HG03039 (cell line): ENCODE measurements around the gene ZNF439.
"Not testable (repeated sequence)": the region's sequence is repeated elsewhere in the genome, so short reads cannot be mapped to it uniquely, and the experiment has no call there.

Experiments used
- ATAC-seq: cut with Tn5 transposase; IDR thresholded peaks from one replicate; pipeline ENCODE4 v1.9.1; 2021; ENCODE audit warnings: mild to moderate bottlenecking, moderate library complexity; ENCODE audit not compliant: unreplicated experiment

ZNF439 gene

DNA sequence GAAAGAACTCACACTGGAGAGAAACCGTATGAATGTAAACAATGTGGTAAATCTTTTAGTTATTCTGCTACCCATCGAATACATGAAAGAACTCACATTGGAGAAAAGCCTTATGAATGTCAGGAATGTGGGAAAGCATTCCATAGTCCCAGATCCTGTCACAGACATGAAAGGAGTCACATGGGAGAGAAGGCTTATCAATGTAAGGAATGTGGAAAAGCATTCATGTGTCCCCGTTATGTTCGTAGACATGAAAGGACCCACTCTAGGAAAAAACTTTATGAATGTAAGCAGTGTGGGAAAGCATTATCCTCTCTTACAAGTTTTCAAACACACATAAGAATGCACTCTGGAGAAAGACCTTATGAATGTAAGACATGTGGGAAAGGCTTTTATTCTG is 19.2 kb downstream of the ZNF439 start:
- not testable (repeated sequence) for ATAC-seq

DNA sequence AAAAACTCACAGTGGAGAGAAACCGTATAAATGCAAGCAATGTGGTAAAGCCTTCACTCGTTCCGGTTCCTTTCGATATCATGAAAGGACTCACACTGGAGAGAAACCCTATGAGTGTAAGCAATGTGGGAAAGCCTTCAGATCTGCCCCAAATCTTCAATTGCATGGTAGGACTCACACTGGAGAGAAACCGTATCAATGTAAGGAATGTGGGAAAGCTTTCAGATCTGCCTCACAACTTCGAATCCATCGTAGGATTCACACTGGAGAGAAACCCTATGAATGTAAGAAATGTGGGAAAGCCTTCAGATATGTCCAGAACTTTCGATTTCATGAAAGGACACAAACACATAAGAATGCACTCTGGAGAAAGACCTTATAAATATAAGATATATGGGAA is 19.7 kb downstream of the ZNF439 start:
- no peak for ATAC-seq

DNA sequence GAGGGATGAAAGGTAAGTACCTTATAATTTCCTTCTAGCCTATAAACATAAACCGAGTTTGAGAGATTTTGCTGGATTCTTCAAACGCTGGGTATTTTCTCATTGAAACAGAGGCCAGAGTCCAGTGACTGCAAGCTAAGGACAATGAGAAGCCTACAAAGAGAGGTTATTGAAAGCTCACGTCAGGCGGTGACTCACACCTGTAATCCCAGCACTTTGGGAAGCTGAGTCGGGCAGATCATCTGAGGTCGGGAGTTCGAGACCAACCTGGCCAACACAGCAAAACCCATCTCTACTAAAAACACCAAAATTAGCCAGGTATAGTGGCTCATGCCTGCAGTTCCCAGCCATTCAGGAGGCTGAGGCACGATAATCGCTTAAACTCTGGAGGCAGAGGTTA is 24.1 kb downstream of the ZNF439 start:
- ATAC-seq: no peak

DNA sequence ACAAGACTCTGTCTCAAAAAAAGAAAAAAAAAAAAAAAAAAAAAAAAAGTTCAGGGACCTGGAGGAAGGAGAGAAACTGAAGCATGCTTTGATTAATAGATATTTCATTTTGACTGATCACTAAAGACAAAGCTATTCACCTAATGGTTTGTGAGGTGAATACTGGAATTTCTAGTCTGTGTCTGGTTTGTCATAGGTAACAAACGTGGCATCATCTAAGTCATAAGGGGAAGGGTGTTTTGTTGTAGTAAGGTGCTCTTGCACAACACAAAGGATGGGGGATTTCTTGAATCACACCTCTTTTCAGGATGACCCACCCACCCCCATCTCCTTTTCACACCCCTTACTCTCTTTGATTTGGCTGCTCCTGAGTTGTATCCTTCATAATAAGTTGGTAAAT is 25.2 kb downstream of the ZNF439 start:
- no peak for ATAC-seq

DNA sequence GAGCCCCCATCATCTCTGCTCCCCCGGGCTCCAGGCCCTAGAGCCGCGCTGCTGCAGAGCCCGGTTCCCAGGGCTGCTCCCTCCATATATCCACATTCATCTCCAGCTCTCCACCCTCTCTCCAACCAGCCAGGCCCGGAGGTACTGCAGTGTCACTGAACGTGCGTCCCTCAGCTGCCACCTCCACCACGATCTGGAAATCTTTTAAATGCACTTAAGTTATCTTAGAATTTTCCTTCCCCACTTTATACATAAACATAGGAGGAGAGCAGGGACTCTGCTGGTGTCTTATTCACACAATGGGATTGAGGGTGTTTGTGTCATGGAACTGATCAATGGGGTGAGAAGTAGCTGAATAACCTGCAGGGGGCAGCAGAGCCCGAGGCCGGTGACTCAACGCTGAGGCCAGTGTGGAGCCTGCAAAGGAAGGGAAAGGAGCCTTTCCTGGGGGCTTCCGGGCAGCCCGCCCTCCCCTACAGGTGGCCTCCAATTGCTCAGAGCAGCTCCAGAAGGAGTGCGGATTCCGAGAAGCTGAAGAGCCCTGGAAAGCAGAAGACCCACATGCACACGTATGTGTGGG is 31.3 kb downstream of the ZNF439 start:
- not testable (repeated sequence) for ATAC-seq

DNA sequence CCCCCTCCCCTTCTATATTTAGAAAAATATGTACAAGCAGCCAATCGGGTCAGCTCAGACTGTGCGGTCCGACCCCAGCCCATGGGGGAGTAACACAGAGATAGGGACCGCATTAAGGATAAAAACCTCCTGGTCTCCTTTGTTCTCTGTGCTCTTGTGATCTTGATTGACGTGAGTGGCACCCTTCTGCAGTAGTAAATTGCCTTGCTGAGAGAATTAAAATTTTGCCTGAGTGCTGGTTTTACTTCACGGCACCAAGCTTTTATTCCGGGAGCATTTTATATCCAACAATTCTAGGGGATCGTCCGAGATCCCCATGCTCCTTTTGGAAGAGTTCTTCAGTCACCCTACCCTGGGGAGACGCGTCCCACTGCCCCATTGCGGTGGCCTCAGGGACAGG is 32.1 kb downstream of the ZNF439 start:
- ATAC-seq: no peak

DNA sequence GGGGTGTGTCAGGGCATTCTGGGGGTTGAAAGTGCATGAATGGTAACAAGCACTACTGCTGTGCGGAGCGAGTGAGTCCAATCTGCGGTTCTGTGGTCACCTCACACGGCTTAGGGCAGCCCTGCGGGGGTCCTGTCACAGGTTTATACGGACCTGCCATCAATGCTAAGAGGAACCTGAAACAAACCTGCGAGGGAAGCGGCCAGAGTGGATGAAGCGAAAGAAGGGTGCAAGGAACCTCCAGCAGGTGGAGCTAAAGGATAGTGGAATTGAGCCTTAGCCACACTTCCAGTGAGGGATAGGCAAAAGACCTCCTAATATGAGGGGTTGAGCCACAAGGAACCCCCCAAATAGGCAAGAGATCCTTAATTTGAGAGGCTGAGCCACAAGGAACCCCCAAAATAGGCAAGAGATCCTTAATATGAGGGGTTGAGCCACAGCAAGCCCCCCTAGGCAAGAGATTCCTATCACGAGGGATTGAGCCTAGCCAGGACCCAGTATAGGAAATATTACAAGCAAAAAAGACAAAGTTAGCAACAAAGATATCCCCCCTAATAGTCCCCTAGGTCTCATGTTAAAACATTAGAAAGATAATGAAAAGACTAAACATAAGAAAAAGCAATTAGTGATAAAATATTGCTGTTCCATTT is 32.8 kb downstream of the ZNF439 start:
- no peak for ATAC-seq

DNA sequence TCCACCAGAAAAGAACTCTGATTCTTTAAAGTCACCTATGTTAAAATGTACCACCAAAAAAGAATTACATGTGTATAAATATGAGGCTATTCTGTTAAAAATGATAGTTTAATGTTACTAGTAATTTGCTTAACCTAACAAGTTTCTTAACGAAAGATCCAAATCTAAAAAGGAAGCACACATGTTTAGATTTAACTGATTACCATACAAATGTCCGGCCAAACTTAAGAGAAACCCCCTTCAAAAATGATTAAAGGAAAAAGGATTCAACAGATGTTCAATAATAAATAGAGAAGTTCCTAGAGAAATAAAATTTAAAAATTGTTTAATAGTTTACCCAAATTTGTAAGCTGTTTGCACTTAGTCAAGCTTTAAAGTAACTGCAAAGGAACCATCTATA is 34.1 kb downstream of the ZNF439 start:
- ATAC-seq: no peak

DNA sequence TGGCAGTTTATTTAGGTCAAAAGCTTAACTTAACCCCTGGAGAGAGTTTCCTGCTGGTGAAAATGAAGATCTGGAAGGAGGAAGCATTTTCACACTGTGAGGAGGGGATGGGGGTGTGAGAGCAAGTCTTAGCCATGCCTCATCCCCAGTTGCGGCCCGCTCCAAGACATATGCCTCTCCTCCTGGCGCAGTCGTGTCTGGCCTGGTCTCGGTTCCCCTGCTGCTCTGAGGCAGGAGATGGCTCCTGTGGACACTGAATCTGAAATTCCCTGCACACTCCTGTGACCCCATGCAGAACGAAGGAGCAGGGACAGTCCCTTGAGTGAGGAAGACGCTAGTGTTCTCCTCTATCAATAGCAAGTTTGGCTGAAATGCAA is 38.7 kb downstream of the ZNF439 start:
- ATAC-seq: no peak

DNA sequence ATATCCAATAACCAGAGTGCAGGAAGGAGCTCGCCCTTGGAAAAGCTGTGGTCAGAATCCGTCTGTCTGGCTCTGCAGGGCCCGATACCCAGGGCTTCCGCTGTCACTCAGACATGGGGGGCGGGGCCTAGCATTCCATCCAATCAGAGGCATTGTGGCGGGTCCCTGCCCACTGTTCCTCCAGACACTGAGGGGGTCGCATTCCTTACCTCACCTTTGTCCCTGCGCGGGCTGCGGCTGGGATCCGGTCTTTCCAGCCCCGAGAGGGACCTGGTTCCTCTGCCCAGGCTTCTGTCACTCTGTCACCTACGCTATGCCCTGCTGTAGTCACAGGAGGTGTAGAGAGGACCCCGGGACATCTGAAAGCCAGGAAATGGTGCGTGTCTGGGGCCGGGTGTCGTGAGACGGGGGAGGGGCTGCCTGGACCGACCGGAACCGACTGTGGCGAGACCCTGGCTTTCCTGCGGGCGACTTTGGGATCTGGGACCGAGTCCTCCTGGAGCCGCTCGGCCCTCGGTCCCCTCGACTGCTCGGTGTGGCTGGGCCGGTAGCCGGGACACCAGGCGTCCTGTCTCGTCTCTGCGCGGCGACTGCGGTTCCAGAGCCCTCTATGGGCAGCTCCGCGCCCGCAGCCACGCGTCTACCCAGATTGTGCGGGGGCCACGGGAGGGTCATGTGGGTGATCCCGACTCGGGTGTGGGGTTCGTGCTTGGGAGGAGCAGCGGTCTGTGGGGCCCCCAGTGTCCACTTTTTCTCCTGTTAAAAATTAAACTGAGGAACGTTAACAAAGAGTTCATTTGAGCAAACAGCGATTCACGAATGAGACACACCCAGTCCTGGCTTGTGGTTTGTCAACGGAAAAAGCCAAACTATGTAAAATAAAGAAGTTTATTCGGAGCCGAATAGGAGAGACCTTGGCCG is 39.3 kb downstream of the ZNF439 start, which contains the start of gene ZNF69:
ZNF69 (plus strand) TSS at position 172 of the 921 bp plus-strand sequence; CDS start at position 314, 142 bp downstream.
- no peak for ATAC-seq

DNA sequence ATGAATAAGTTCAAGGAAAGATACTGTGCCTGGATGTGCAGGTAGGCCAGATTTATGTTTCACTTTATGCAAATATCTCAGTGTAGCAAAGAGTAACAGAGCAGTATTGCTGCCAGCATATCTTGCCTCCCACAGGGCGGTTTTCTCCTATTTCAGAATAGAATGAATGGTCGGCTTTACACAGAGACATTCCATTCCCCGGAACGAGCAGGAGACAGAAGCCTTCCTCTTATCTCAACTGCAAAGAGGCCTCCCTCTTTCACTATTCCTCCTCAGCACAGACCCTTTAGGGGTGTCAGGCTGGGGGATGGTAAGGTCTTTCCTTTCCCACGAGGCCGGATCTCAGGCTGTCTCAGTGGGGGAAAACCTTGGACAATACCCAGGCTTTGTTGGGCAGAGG is 41.4 kb downstream of the ZNF439 start:
- ATAC-seq: not testable (repeated sequence)

DNA sequence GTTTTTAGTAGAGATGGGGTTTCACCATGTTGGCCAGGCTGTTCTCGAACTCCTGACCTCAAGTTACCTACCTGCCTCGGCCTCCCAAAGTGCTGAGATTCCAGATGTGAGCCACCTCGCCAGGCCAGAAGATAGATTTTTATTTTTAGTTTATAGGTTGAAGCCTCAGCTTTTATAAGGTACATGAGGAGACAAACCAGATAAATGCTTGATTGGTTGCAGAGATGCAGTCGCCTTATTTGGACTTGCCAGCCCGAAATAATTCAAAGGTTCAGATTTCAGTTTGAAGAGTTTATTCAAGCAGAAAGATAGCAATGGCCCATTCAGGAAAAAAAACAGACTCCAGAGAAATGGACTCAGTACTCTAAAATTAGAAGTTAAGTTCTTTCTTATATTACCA is 42.1 kb downstream of the ZNF439 start:
- ATAC-seq: no peak

DNA sequence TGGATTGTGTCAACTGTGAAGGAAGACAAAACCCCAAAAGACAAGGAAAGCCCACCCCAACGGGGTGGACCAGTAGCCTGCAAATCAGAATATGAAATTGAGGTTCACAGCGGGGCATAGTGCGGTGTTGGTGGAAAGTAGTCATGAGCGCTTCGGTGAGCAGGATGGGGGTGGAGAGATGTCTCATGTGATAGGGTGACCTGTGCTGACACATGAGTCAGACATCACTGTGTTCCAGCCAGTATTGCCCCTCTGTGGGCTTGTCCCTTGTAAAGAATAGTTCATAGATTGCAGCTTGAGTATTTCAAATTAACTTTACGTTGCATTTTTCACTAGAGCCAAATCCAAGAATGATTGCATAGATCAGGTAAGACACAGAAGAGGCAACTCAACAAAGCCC is 46.3 kb downstream of the ZNF439 start:
- no peak for ATAC-seq

DNA sequence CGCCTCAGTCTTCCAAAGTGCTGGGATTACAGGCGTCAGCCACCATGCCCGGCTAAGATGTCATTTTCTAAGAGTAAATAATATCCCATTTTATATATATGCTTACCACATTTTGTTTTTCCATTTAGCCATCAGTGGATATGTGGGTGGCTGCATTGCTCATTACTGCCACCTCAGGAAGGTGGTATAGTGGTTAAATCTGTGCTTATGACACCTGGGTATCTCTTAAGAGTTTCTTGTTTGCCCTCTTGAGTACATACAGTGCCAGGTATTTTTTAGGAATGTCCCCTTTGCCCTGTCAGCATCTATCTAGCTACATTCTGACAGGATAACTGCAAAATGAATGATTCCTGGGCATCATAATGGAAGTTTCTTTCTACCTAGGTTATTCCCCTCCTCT is 53.7 kb downstream of the ZNF439 start:
- ATAC-seq: no peak

DNA sequence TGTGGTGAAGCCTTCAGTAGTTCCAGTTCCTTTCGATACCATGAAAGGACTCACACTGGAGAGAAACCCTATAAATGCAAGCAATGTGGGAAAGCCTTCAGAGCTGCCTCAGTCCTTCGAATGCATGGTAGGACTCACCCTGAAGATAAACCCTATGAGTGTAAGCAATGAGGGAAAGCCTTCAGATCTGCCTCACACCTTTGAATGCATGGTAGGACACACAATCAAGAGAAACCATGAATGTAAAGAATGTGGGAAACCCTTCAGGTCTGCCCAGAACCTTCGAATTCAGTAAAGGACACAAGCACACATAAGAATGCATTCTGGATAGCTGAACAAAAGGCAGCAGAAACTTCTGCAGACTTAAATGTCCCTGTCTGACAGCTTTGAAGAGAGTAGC is 57.4 kb downstream of the ZNF439 start:
- ATAC-seq: no peak

DNA sequence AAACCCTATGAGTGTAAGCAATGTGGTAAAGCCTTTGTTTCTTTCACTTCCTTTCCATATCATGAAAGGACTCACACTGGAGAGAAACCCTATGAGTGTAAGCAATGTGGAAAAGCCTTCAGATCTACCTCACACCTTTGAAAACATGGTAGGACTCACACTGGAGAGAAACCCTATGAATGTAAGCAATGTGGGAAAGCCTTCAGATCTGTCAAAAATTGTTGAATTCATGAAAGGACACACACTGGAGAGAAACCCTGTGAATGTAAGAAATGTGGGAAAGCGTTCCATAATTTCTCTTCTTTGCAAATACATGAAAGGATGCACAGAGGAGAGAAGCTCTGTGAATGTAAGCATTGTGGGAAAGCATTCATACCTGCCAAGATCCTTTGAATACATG is 63.4 kb downstream of the ZNF439 start:
- not testable (repeated sequence) for ATAC-seq

DNA sequence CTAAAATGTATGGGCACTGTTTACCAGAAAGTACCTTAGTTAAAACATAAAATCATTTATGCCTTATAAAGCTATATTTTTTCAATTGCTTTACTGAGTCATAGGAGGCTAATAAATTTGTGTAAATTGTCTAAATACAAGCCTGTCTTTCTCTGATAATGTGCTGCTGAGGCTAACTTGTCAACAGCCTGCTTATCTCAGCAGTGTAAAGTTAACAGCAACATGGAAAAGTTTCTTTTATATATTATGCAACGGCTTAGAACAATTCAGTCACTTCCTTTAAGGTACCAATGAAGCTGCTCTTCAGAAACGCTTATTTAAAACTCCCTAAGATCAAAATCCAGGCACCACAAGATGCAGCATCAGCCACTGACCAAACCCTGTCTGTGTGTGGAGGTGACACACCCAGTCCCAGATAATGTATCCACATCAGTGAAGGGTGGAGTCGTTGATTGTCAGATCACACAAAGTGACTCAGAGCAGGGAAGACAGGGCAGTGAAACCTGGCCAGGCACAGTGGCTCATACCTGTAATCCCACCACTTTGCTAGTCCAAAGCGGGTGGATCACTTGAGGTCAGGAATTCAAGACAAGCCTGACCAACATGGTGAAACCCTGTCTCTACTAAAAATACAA is 66.0 kb downstream of the ZNF439 start:
- not testable (repeated sequence) for ATAC-seq
